Muscle layer of duodenum (tissue), 2 donors: ENCODE results near the gene SLC6A13.
"Not testable (repeated sequence)": the region's sequence is repeated elsewhere in the genome, so short reads cannot be mapped to it uniquely, and the experiment has no call there.

Experiments
- H3K27ac ChIP-seq: one replicate; pipeline ENCODE4 v1.7.0; 2013; ENCODE audit warnings: mild to moderate bottlenecking, low read length
- H3K27me3 ChIP-seq: one replicate; pipeline ENCODE4 v1.7.0; 2013; ENCODE audit warnings: low read depth, mild to moderate bottlenecking, control low read depth, low read length
- H3K36me3 ChIP-seq, 2 donors: one replicate each; pipeline ENCODE4 v1.7.0; 2013; ENCODE audit warnings: low read length in 2 of 2, control low read depth in 1 of 2, mild to moderate bottlenecking in 1 of 2; ENCODE audit not compliant: insufficient read depth in 2 of 2, control insufficient read depth in 1 of 2
- H3K4me1 ChIP-seq, 2 donors: one replicate each; pipeline ENCODE4 v1.7.0; 2013; ENCODE audit warnings: low read length in 2 of 2, mild to moderate bottlenecking in 2 of 2, control low read depth in 1 of 2, moderate library complexity in 1 of 2; ENCODE audit not compliant: insufficient read depth in 2 of 2, control insufficient read depth in 1 of 2
- H3K4me3 ChIP-seq, 2 donors: one replicate each; pipeline ENCODE4 v1.7.0; 2013; ENCODE audit warnings: low read length in 2 of 2, low read depth in 1 of 2, mild to moderate bottlenecking in 1 of 2
- H3K9me3 ChIP-seq, 2 donors: one replicate each; pipeline ENCODE4 v1.7.0; 2013; ENCODE audit warnings: low read length in 2 of 2, control low read depth in 1 of 2, mild to moderate bottlenecking in 1 of 2; ENCODE audit not compliant: control insufficient read depth in 1 of 2
- donor health status: healthy.

SLC6A13 gene

GRCh38 chr12:262817-263216 is at the start of gene SLC6A13:
Gene SLC6A13 (minus strand): TSS chr12:262836. CDS start chr12:260052, 2,784 bp downstream.
- no peaks in the 10 kb centered on the region for H3K4me1 ChIP-seq
- no peak within 1 kb of the TSS for H3K27ac ChIP-seq
- H3K9me3 ChIP-seq: no peaks in the 10 kb centered on the region
- peaks cover 6% of the 10 kb centered on the region for H3K27me3 ChIP-seq
- no peaks in the 10 kb centered on the region for H3K36me3 ChIP-seq
- H3K4me3 ChIP-seq: no peak within 1 kb of the TSS

DNA sequence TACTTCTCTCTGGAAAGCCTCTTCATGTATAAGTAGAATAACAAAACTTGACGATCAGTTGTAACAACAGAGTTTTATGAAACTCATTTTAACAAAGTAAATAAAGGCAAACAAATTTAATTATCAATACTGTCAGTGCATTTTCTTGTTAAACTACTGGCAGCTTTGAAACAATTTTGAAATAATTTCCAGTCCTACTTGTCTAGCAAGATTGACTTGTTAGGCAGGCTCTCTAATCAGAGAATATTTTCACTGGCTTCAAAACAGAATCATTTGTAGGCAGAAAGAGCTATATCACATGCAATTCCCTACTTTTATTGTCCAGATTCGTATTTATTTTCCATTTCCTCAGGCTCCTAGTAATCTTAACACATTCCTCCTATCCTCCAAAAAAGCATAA is 45.9 kb upstream of the SLC6A13 start:
- no peak overlapping the region for H3K27ac ChIP-seq
- H3K4me3 ChIP-seq: no peak overlapping the region
- no peaks in the 10 kb centered on the region for H3K9me3 ChIP-seq
- H3K27me3 ChIP-seq: no peaks in the 10 kb centered on the region
- H3K4me1 ChIP-seq: no peaks in the 10 kb centered on the region
- peaks cover 46 to 87% of the 10 kb centered on the region in 2 donors for H3K36me3 ChIP-seq

GRCh38 chr12:307406-307805 is 44.8 kb upstream of the SLC6A13 start:
- H3K4me3 ChIP-seq: no peak overlapping the region
- peaks cover 41 to 91% of the 10 kb centered on the region in 2 donors for H3K36me3 ChIP-seq
- H3K27ac ChIP-seq: no peak overlapping the region
- no peaks in the 10 kb centered on the region for H3K9me3 ChIP-seq
- no peaks in the 10 kb centered on the region for H3K27me3 ChIP-seq
- H3K4me1 ChIP-seq: no peaks in the 10 kb centered on the region

DNA sequence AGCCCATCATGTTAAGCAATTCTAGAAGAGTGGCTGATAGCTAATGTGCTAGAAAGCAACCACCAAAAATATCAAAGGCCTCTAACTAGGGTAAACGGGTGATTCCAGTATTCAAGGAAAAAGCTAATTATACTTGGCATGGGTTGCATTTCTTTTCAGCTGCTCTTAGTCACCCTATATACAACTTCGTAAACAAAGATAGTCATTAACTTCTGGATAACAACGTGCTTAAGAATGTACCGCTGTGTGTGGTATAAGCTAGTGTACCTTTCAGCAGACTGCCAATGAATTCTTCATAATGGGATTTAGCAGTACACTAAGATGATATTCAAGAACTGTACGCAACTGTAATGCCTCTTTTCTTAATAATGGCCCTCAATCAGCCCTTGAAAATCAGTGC is 42.2 kb upstream of the SLC6A13 start:
- H3K36me3 ChIP-seq: peaks cover 28 to 67% of the 10 kb centered on the region in 2 donors
- H3K27me3 ChIP-seq: no peaks in the 10 kb centered on the region

GRCh38 chr12:302766-303165 is 40.1 kb upstream of the SLC6A13 start:
- not testable (repeated sequence) for H3K4me3 ChIP-seq, H3K4me1 ChIP-seq, H3K27ac ChIP-seq, H3K27me3 ChIP-seq, H3K9me3 ChIP-seq
- H3K36me3 ChIP-seq: peaks cover 23 to 55% of the 10 kb centered on the region in 2 donors

More for the DNA sequence above, 42.2 kb upstream of the SLC6A13 start:
- no peaks in the 10 kb centered on the region for H3K9me3 ChIP-seq
- no peak overlapping the region for H3K4me3 ChIP-seq
- H3K27ac ChIP-seq: no peak overlapping the region
- no peaks in the 10 kb centered on the region for H3K4me1 ChIP-seq

DNA sequence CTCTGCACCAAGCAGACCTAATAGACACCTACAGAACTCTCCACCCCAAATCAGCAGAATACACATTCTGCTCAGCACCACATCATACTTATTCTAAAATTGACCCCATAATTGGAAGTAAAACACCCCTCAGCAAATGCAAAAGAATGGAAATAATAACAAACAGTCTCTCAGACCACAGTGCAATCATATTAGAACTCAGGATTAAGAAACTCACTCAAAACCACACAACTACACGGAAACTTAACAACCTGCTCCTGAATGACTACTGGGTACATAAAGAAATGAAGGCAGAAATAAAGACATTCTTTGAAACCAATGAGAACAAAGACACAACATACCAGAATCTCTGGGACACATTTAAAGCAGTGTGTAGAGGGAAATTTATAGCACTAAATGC is 37.5 kb upstream of the SLC6A13 start:
- H3K4me1 ChIP-seq, H3K9me3 ChIP-seq, H3K4me3 ChIP-seq, H3K27me3 ChIP-seq, H3K27ac ChIP-seq: not testable (repeated sequence)
- H3K36me3 ChIP-seq: peaks cover 31 to 50% of the 10 kb centered on the region in 2 donors

GRCh38 chr12:299511-299910 is 36.9 kb upstream of the SLC6A13 start:
- H3K27me3 ChIP-seq, H3K9me3 ChIP-seq, H3K4me3 ChIP-seq, H3K27ac ChIP-seq, H3K4me1 ChIP-seq: not testable (repeated sequence)
- peaks cover 33 to 55% of the 10 kb centered on the region in 2 donors for H3K36me3 ChIP-seq

DNA sequence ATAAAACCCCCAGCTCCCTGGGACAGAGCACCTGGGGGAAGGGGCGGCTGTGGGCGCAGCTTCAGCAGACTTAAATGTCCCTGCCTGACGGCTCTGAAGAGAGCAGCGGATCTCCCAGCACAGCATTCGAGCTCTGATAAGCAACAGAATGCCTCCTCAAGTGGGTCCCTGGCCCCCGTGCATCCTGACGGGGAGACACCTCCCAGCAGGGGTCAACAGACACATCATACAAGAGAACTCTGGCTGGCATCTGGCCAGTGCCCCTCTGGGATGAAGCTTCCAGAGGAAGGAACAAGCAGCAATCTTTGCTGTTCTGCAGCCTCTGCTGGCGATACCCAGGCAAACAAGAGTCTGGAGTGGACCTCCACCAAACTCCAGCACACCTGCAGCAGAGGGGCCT is 35.4 kb upstream of the SLC6A13 start:
- not testable (repeated sequence) for H3K4me1 ChIP-seq, H3K27me3 ChIP-seq, H3K9me3 ChIP-seq, H3K27ac ChIP-seq, H3K4me3 ChIP-seq
- H3K36me3 ChIP-seq: peaks cover 31 to 49% of the 10 kb centered on the region in 2 donors

DNA sequence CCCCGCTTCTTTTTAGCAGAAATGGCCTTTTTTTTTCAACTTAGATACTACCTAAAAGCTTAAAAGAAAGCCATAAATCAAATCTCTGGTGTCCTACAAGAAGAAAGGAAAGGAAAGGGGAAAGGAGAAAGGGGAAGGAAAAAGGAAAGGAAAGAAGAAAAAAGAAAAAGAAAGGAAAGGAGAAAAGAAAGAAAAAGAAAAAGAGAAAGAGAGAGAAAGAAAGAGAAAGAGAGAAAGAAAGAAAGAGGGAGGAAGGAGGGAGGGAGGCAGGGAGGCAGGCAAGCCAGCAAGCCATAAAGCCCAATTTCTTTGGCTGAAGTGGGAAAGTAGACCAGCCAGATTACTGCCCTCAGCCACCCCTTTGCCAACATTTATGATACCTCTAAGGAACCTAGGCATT is 32.5 kb upstream of the SLC6A13 start:
- no peak overlapping the region for H3K27ac ChIP-seq
- H3K9me3 ChIP-seq: no peaks in the 10 kb centered on the region
- H3K4me3 ChIP-seq: no peak overlapping the region
- H3K4me1 ChIP-seq: no peaks in the 10 kb centered on the region
- no peaks in the 10 kb centered on the region for H3K27me3 ChIP-seq
- H3K36me3 ChIP-seq: peaks cover 45 to 61% of the 10 kb centered on the region in 2 donors

DNA sequence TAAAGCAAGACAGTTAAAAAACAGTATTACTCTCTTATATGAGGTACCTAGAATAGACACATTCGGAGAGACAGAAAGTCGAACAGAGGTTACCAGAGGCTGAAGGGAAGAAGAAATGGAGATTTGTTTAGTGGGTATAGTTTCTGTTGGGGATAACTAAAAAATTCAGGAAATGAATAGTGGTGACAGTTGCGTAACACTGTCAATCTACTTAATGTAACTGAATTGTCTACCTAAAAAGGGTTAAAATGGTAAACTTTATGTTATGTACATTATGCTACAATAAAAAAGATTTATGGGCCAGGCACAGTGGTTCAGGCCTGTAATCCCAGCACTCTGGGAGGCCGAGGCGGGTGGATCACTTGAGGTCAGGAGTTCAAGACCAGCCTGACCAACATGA is 30.6 kb upstream of the SLC6A13 start:
- H3K4me3 ChIP-seq: no peak overlapping the region
- H3K27ac ChIP-seq: no peak overlapping the region
- no peaks in the 10 kb centered on the region for H3K27me3 ChIP-seq
- no peaks in the 10 kb centered on the region for H3K9me3 ChIP-seq
- no peaks in the 10 kb centered on the region for H3K4me1 ChIP-seq
- H3K36me3 ChIP-seq: peaks cover 45 to 57% of the 10 kb centered on the region in 2 donors

GRCh38 chr12:292186-292585 is 29.6 kb upstream of the SLC6A13 start:
- Histone ChIP-seq H3K27me3 (no peaks in the 10 kb centered on the region), H3K27ac (no peak overlapping the region), H3K36me3 (peaks cover 41 to 53% of the 10 kb centered on the region in 2 donors), H3K9me3 (no peaks in the 10 kb centered on the region), H3K4me3 (no peak overlapping the region), H3K4me1 (no peaks in the 10 kb centered on the region)

- no peak overlapping the region for H3K4me3 ChIP-seq
- no peaks in the 10 kb centered on the region for H3K27me3 ChIP-seq
- H3K27ac ChIP-seq: no peak overlapping the region
- peaks cover 44 to 45% of the 10 kb centered on the region in 2 donors for H3K36me3 ChIP-seq
- H3K4me1 ChIP-seq: no peaks in the 10 kb centered on the region
- no peaks in the 10 kb centered on the region for H3K9me3 ChIP-seq
Observed at GRCh38 chr12:291153-291723, 28.6 kb upstream of the SLC6A13 start.
